HL-60 (cell line): ENCODE data around the gene SH2B2.

Experiments
- DNase-seq, 2 experiments: peaks; one replicate each; pipeline ENCODE4 v3.0.0-alpha.2; 2010 to 2020; ENCODE audit warnings: low read depth in 1 of 2, low spot score in 1 of 2
- H3K27ac ChIP-seq: fragments of 250-450 bp; sonication (Bioruptor Pico); replicated peaks from 2 replicates; pipeline ENCODE4 v1.5.1; 2020; ENCODE audit warnings: mild to moderate bottlenecking, moderate library complexity
- H3K27me3 ChIP-seq: fragments of 250-450 bp; sonication (Bioruptor Pico); 2 replicates; pipeline ENCODE4 v1.5.1; 2021; ENCODE audit warnings: mild to moderate bottlenecking, moderate library complexity; ENCODE audit not compliant: insufficient read depth, poor library complexity, severe bottlenecking
- H3K4me3 ChIP-seq: replicated peaks from 2 replicates; pipeline ENCODE4 v1.5.1; 2011; ENCODE audit warnings: mild to moderate bottlenecking, control low read depth, low read length; ENCODE audit not compliant: insufficient read depth
- CTCF ChIP-seq: IDR thresholded peaks from one replicate; pipeline ENCODE4 v1.5.1; 2011; ENCODE audit warnings: low read length, control low read depth, inconsistent platforms; ENCODE audit not compliant: insufficient read depth
- GABPA ChIP-seq: IDR thresholded peaks from 2 replicates; pipeline ENCODE4 v1.6.1; 2012; ENCODE audit warnings: low read depth
- POLR2AphosphoS5 ChIP-seq: IDR thresholded peaks from 2 replicates; pipeline ENCODE4 v1.6.1; 2012; ENCODE audit warnings: low read depth
- REST ChIP-seq: IDR thresholded peaks from 2 replicates; pipeline ENCODE4 v1.6.1; 2012; ENCODE audit warnings: low read depth; ENCODE audit not compliant: insufficient replicate concordance
- SPI1 ChIP-seq: IDR thresholded peaks from 2 replicates; pipeline ENCODE4 v1.6.1; 2012; ENCODE audit warnings: low read depth, mild to moderate bottlenecking, borderline replicate concordance

Gene SH2B2

GRCh38 chr7:102287111-102287980 is 678 bp downstream of the SH2B2 start:
- TF ChIP-seq POLR2AphosphoS5 (no peak), CTCF (no peak), REST (no peak), SPI1 (no peak), GABPA (no peak)
- no peak for DNase-seq
- Histone ChIP-seq H3K27me3 (no peaks in the 10 kb centered on the region), H3K27ac (no peak overlapping the region), H3K4me3 (peak overlapping the region; percentile 60)

- Histone ChIP-seq H3K4me3 (peak overlapping the region; percentile 60), H3K27me3 (no peaks in the 10 kb centered on the region), H3K27ac (no peak overlapping the region)
- DNase-seq = no peak
- TF ChIP-seq CTCF (no peak), SPI1 (no peak), GABPA (no peak), POLR2AphosphoS5 (no peak), REST (no peak)
Measured at GRCh38 chr7:102287981-102288278, 1.3 kb downstream of the SH2B2 start.

GRCh38 chr7:102288285-102288930 is 1.7 kb downstream of the SH2B2 start:
- peak in 1 of 2 experiments; percentile 38 for DNase-seq
- Histone ChIP-seq H3K27ac (no peak overlapping the region), H3K4me3 (peak overlapping the region; percentile 60), H3K27me3 (no peaks in the 10 kb centered on the region)
- TF ChIP-seq REST (no peak), GABPA (no peak), SPI1 (peak; percentile 43; the same call in 1 of the 2 replicates), CTCF (peak; percentile 2)
